AG04449 (cell line): Measurements from ENCODE around the gene GNL2.

ENCODE experiments used
- CTCF ChIA-PET: fragments of 350-600 bp; formaldehyde crosslinking; extraction: SDS; loops from one replicate; lab custom pipeline; 2021; ENCODE audit warnings: antibody characterized with exemption; lab: Yijun Ruan, JAX
- POLR2A ChIA-PET: fragments of 400-600, 350-600 bp; formaldehyde crosslinking; extraction: SDS; loops from one replicate; lab custom pipeline; 2020; ENCODE audit warnings: antibody characterized with exemption, inconsistent platforms; lab: Yijun Ruan, JAX
- DNase-seq: peaks from one replicate; pipeline ENCODE4 v3.0.0-alpha.2; 2010; ENCODE audit warnings: low read depth, low spot score
- H3K4me3 ChIP-seq: 2 replicates; pipeline ENCODE4 v1.5.1; 2011; ENCODE audit warnings: low read depth, mild to moderate bottlenecking, control low read depth, low read length
- CTCF ChIP-seq: IDR thresholded peaks from one replicate; pipeline ENCODE4 v1.5.1; 2011; ENCODE audit warnings: mild to moderate bottlenecking, moderate library complexity, low read length, control low read depth, inconsistent platforms; ENCODE audit not compliant: insufficient read depth; ENCODE audit errors: missing control alignments

GNL2 gene

GRCh38 chr1:37595440-37596181 lies at the start of gene GNL2:
Gene GNL2, minus strand, starts transcription at chr1:37595937. Its CDS starts 115 bp downstream, at chr1:37595822.
- DNase-seq = peak; percentile 59
- H3K4me3 ChIP-seq = peak within 1 kb of the TSS; percentile 91
- ChIA-PET CTCF (interaction anchor here (0.6 to 14.5 kb wide), 6 partner anchors 9 to 84 kb away, joined by 3 to 382 read pairs (median 4); no protein-coding TSS in a partner anchor), POLR2A (interaction anchor here (0.9 to 1.4 kb wide), 5 partner anchors 9 to 95 kb away, joined by 3 to 4 read pairs (median 4); partner anchors contain the start of gene MEAF6)
- no peak for TF ChIP-seq CTCF

- ChIA-PET POLR2A (no interaction called here), CTCF (interaction anchor here (1.3 kb wide), 1 partner anchor 41 kb away, joined by 3 read pairs; no protein-coding TSS in a partner anchor)
- no peak for TF ChIP-seq CTCF
- DNase-seq = no peak
- no peak overlapping the region for H3K4me3 ChIP-seq
Observed at GRCh38 chr1:37641059-37641458, 45.3 kb upstream of the GNL2 start.

- ChIA-PET CTCF (no interaction called here), POLR2A (no interaction called here)
- TF ChIP-seq CTCF = no peak
- DNase-seq = no peak
- H3K4me3 ChIP-seq = no peak overlapping the region
Observed at GRCh38 chr1:37636435-37636834, 40.7 kb upstream of the GNL2 start.

- no peak for DNase-seq
- POLR2A ChIA-PET = interaction anchor here (0.6 kb wide), 1 partner anchor 20 kb away, joined by 4 read pairs; no protein-coding TSS in a partner anchor
- no peak overlapping the region for H3K4me3 ChIP-seq
- TF ChIP-seq CTCF = no peak
- CTCF ChIA-PET = no interaction called here
Observed at GRCh38 chr1:37634992-37635902, 39.5 kb upstream of the GNL2 start.

GRCh38 chr1:37634244-37634991 lies 38.7 kb upstream of the GNL2 start, which contains the start of gene RSPO1:
Gene RSPO1, minus strand, starts transcription at chr1:37634892. Its CDS starts 5,231 bp downstream, at chr1:37629661.
- POLR2A ChIA-PET = interaction anchor here (0.6 kb wide), 1 partner anchor 19 kb away, joined by 4 read pairs; no protein-coding TSS in a partner anchor
- H3K4me3 ChIP-seq = peak within 1 kb of the TSS; percentile 23
- TF ChIP-seq CTCF = no peak
- CTCF ChIA-PET = no interaction called here
- no peak for DNase-seq
